Cardiac muscle cell (in vitro differentiated cells and primary cell): ENCODE results near the gene GRAPL. TPM values are rescaled to one million over a fixed set of nuclear protein-coding genes. Genes with fewer than 3 reads are reported as not detected.
A peak's percentile ranks its signal among the peaks of the same experiment; 100 is the strongest.
"Not testable (repeated sequence)": the region's sequence is repeated elsewhere in the genome, so short reads cannot be mapped to it uniquely, and the experiment has no call there.

Experiments used
- DNase-seq, 2 donors: peaks; one replicate each; pipeline versions ENCODE4 v3.0.0 to v3.0.0-alpha.2; 2010 to 2017; ENCODE audit warnings: low read depth in 1 of 2, low spot score in 1 of 2
- H3K27ac ChIP-seq: fragments of 200-600 bp; sonication (generic); 2 replicates; pipeline ENCODE4 v1.5.1; 2016
- H3K27me3 ChIP-seq: fragments of 200-600 bp; sonication (generic); 2 replicates; pipeline ENCODE4 v1.6.0; 2016; ENCODE audit warnings: control low read depth
- H3K36me3 ChIP-seq: fragments of 200-600 bp; sonication (generic); 2 replicates; pipeline ENCODE4 v1.5.1; 2016; ENCODE audit warnings: control low read depth
- H3K4me1 ChIP-seq: fragments of 200-600 bp; sonication (generic); 2 replicates; pipeline ENCODE4 v1.8.1; 2017; ENCODE audit warnings: low read depth, mild to moderate bottlenecking, mixed run types
- H3K4me3 ChIP-seq: fragments of 200-600 bp; sonication (generic); 2 replicates; pipeline ENCODE4 v1.5.1; 2016; ENCODE audit warnings: mild to moderate bottlenecking
- H3K9me3 ChIP-seq: fragments of 200-600 bp; sonication (generic); 2 replicates; pipeline ENCODE4 v1.5.1; 2017; ENCODE audit warnings: low read depth, mild to moderate bottlenecking, control low read depth
- polyA plus RNA-seq: library from polyadenylated mRNA; unstranded; fragments of >200 nt; fragmentation: Nextera tagmentation; extraction: Ambion mirVana; gene quantifications from 2 replicates; pipeline ENCODE4 v1.2.1, GENCODE V29; 2016
- total RNA-seq: library from RNA; depleted of rRNA; stranded (reverse); fragments of >200 nt; gene quantifications from 2 replicates; pipeline ENCODE4 v1.2.3, GENCODE V29; 2016

Gene GRAPL
- total and polyA plus RNA-seq, 2 experiments from 2014 or later = 0.57 TPM; not detected in 1

- not testable (repeated sequence) for H3K36me3 ChIP-seq, H3K27me3 ChIP-seq, H3K4me3 ChIP-seq, DNase-seq, H3K9me3 ChIP-seq, H3K27ac ChIP-seq, H3K4me1 ChIP-seq
Measured at GRCh38 chr17:19145471-19145870, 18.1 kb downstream of the GRAPL start.

DNA sequence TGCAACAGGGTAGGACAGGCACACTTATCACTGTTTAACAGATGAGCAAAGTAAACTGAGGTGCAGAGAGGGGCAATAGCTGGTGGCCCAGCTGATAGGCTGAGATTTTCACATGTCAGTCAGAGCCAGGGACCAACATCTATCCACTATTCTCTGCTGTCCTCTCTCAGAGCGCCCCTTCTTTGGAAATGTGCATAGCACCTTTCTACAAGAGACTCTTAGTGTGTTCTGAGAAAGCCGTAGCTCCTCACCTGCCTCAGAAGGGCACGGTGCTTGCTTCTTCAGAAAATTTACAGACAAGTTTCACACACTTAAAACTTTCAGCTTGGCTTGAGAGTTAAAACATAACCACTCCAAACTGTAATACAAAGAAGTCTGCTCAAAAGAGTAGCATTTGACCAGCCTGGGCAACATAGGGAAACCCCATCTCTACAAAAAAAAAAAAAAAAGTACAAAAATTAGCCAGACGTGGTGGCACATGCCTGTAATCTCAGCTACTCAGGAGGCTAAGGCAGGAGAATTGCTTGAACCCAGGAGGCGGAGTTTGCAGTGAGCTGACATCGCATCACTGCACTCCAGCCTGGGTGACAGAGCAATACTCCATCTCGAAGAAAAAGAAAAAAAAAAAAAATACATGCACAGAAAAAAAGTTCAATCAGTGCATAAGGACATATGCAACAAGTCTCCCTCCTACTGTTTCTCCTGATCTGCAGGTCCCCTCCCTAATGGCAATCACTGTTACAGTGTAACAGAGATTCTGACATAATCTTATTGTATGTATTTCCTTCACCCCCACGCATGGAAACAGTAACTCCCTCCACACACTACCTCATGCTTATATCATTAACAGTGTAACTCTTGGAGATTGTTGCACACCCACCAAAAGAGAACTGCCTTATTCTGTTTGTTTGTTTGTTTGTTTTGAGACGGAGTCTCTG lies 23.6 kb downstream of the GRAPL start:
- H3K4me3 ChIP-seq, H3K27me3 ChIP-seq, H3K27ac ChIP-seq, DNase-seq, H3K9me3 ChIP-seq, H3K36me3 ChIP-seq, H3K4me1 ChIP-seq: not testable (repeated sequence)

DNA sequence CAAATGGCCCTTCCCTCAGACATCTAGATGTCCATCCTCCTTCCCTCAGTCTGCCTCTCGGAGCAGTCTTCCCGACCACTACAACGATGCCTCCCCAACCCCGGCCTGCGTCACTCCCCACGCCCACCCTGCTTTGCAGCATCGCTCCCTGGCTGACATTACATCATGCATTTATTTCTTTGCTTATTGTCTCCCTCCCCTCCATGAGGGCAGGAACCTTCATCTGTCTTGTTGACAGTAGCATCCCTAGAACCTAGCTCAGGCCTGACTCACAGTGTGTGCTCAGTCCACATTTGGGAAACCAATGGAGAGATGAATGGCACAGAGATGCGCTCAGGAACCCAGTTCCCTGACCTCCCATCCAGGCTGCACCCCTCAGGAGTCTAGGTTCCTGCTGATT lies 30.2 kb downstream of the GRAPL start:
- not testable (repeated sequence) for H3K36me3 ChIP-seq, H3K27me3 ChIP-seq, H3K9me3 ChIP-seq, H3K4me3 ChIP-seq, H3K27ac ChIP-seq, H3K4me1 ChIP-seq, DNase-seq

GRCh38 chr17:19158478-19158877 lies 31.1 kb downstream of the GRAPL start:
- not testable (repeated sequence) for DNase-seq, H3K4me1 ChIP-seq, H3K27me3 ChIP-seq, H3K27ac ChIP-seq, H3K36me3 ChIP-seq, H3K9me3 ChIP-seq, H3K4me3 ChIP-seq

DNA sequence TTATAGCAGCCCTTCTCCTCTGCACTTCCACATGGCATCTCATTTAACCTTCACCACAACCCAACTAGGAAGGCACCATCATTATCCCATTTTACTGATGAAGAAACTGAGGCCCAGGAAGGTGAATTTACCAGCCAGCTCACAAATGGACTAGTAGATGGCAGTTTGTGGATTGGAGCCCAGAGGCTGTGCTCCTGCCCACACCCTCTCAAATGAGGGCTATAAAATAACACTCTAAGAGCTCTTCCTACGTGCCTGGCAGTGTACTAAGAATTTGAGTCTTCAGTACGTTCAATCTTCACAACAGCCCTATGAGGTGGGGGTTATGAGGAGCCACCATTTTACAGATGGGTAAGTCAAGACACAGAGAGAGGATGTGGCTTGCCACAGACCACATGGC lies 31.5 kb downstream of the GRAPL start:
- H3K4me1 ChIP-seq, H3K36me3 ChIP-seq, H3K27me3 ChIP-seq, DNase-seq, H3K4me3 ChIP-seq, H3K9me3 ChIP-seq, H3K27ac ChIP-seq: not testable (repeated sequence)

- H3K27ac ChIP-seq, H3K9me3 ChIP-seq, DNase-seq, H3K36me3 ChIP-seq, H3K27me3 ChIP-seq, H3K4me1 ChIP-seq, H3K4me3 ChIP-seq: not testable (repeated sequence)
Measured at GRCh38 chr17:19161308-19162107, 34.1 kb downstream of the GRAPL start.

DNA sequence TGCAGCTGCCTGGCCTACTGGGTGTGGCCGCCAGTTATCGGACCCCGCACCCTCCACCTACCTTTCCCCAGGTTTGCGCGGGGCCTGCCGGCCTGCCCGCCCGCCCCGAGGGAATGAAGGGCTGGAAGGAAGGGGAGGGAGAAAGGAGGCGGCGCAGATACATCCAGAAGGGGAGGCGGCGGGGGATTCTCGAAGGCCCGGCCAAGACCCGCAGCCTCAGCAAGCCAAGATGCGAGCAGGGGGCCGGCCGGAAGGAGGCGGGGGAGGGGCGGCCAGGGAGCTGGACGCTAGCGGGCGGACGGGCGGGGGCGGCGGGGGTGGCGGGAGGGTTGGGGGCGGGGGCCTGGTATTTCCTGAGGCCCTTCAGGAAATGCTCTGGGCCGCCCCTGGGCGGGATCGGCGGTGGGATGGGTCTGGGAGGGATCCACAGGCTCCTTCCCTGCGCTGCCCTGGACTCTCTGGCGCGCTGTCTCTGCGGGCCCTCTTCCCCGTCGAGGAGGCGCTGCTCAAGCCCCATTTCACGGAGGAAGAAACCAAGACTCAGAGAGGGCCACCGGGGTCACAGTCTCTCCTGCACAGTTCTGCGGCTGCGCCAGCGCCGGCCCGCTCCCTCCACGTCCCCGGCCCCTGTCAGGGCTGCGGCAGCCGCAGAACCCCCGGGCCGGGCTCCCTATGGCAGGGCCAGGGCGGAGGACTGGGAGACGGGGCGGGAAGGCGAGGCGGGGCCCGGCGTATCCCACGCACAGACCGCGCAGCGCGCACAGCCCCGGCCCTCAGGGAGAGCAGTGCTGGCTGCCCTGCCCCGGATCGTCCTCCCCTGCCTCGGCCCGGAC lies 35.2 kb downstream of the GRAPL start:
- not testable (repeated sequence) for DNase-seq, H3K9me3 ChIP-seq, H3K4me1 ChIP-seq, H3K36me3 ChIP-seq, H3K4me3 ChIP-seq, H3K27ac ChIP-seq, H3K27me3 ChIP-seq

GRCh38 chr17:19174422-19174821 lies 47.0 kb downstream of the GRAPL start:
- not testable (repeated sequence) for DNase-seq, H3K27ac ChIP-seq, H3K36me3 ChIP-seq, H3K9me3 ChIP-seq, H3K4me3 ChIP-seq, H3K4me1 ChIP-seq, H3K27me3 ChIP-seq

DNA sequence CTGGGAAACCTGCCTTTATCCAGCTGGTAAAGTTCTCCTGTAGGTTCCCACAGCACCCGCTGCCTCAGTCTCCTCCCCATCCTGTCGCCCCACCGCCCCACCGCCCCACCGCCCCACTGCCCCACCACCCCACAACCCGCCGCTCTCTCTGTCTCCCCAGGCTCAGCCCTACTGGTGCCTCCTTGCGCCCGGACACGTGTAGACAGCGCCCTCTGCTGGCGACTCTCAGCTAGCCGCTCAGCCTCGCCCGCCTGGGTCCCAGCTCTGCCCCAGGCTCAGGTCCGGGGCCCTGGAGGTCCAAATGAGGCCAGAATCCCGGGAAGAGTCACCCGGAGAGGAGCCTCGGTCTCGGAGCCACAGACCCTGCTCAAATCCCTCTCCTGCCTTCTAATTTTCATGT lies 48.0 kb downstream of the GRAPL start:
- H3K27ac ChIP-seq, H3K36me3 ChIP-seq, H3K27me3 ChIP-seq, H3K4me1 ChIP-seq, DNase-seq, H3K4me3 ChIP-seq, H3K9me3 ChIP-seq: not testable (repeated sequence)

DNA sequence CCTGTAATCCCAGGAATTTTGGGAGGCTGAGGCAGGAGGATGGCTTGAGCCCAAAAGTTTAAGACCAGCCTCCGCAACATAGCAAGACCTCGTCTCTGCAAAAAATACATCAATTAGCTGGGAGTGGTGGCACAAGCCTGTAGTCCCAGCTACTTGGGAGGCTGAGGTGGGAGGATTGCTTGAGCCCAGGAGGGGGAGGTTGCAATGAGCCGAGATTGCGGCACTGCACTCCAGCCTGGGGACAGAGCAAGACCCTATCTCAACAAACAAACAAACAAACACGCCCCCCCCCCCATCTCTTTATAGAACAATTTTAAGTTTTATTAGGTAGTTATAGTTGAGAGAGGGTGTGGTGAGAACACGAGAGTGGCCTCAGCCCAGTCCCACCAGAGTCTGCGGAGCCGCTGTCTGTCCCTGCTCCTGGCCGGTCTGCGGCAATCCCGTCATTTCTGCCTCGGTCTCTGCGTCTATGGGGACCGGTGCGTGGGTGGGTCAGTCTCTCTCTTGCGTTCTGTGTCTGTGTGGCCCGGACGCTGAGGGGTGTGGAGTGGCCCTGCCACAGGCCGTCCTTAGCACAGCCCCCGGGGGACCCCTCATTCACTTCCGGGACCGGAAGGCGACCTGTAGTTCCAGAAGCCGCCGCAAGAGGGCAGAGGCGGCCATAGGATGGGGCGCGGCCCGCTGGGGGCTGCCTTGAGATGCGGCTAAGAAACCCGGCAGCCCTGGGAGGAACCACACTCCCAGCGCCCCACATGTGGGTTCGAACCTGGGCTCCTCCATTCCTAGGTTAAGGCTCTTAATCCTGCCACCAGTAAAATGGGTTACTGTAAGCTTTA lies 53.9 kb downstream of the GRAPL start:
- not testable (repeated sequence) for H3K4me3 ChIP-seq, DNase-seq, H3K9me3 ChIP-seq, H3K36me3 ChIP-seq, H3K27me3 ChIP-seq, H3K4me1 ChIP-seq, H3K27ac ChIP-seq

- not testable (repeated sequence) for H3K4me1 ChIP-seq, H3K9me3 ChIP-seq, H3K27me3 ChIP-seq, DNase-seq, H3K4me3 ChIP-seq, H3K36me3 ChIP-seq
- peak overlapping the region; percentile 55 for H3K27ac ChIP-seq
Measured at GRCh38 chr17:19187883-19188869, 60.8 kb downstream of the GRAPL start.
